WI38 (cell line): ENCODE measurements around the gene LRP8.

Experiments used
- H3K4me3 ChIP-seq: 2 replicates; pipeline ENCODE4 v1.5.1; 2011; ENCODE audit warnings: low read depth, mild to moderate bottlenecking, control low read depth, low read length
- TF ChIP-seq, protein P1 (sequence below): IDR thresholded peaks from 2 replicates; pipeline ENCODE4 v1.5.1; 2012; ENCODE audit warnings: low read depth, mild to moderate bottlenecking, control low read depth, low read length

Gene LRP8

DNA sequence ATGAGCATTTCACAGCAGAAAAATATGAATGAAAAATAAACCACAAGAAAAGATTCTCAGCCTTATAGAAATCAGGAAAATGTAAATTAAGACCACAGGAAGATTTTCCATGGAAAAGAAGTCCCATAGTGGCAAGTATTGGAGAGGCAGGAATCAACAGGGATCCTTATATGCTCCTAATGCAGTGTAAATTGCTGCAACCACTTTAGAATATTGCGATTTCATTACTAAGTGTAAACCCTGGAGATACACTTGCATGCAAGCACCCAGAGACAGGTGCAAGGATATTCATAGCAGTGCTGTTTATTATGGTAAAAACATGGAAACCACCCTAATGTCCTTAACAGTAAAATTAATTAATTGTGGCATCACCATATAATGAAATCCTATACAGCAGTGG is 10.6 kb upstream of the LRP8 start:
- H3K4me3 ChIP-seq: no peak overlapping the region
- TF ChIP-seq, protein P1, sequence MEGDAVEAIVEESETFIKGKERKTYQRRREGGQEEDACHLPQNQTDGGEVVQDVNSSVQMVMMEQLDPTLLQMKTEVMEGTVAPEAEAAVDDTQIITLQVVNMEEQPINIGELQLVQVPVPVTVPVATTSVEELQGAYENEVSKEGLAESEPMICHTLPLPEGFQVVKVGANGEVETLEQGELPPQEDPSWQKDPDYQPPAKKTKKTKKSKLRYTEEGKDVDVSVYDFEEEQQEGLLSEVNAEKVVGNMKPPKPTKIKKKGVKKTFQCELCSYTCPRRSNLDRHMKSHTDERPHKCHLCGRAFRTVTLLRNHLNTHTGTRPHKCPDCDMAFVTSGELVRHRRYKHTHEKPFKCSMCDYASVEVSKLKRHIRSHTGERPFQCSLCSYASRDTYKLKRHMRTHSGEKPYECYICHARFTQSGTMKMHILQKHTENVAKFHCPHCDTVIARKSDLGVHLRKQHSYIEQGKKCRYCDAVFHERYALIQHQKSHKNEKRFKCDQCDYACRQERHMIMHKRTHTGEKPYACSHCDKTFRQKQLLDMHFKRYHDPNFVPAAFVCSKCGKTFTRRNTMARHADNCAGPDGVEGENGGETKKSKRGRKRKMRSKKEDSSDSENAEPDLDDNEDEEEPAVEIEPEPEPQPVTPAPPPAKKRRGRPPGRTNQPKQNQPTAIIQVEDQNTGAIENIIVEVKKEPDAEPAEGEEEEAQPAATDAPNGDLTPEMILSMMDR: no peak

DNA sequence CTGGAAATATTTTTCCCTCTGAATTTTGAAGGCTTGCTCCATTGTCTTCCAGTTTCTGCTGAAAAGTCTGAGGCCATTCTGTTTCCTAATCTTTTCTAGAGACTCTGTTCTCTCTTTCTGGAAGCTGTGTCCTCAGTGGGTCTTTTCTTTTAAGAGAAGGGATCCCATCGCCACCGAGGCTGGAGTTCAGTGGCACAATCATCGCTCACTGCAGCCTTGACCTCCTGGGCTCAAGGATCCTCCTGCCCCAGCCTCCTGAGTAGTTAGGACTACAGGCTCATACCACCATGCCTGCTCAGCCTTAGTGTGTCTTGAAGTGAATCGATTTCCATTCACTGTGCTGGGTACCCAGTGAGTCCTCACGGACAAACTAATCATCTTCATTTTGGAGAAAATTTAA is 9.6 kb upstream of the LRP8 start:
- no peak overlapping the region for H3K4me3 ChIP-seq
- TF ChIP-seq, protein P1: no peak

DNA sequence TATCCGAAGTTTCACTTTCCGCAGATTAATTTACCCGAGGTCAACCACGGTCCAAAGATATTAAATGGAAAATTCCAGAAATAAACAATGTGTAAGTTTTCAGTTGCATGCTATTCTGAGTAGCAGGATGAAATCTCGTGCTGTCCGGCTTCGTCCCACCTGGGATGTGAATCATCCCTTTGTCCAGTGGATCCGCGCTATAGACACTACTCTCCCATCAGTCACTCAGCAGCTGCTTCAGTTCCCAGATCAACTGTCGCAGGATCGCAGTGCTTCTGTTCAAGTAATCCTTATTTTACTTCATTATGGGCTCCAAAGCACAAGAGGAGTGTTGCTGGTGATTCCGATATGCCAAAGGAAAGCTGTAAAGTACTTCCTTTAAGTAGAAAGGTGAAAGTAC is 8.3 kb upstream of the LRP8 start:
- H3K4me3 ChIP-seq: no peak overlapping the region
- TF ChIP-seq, protein P1: no peak

DNA sequence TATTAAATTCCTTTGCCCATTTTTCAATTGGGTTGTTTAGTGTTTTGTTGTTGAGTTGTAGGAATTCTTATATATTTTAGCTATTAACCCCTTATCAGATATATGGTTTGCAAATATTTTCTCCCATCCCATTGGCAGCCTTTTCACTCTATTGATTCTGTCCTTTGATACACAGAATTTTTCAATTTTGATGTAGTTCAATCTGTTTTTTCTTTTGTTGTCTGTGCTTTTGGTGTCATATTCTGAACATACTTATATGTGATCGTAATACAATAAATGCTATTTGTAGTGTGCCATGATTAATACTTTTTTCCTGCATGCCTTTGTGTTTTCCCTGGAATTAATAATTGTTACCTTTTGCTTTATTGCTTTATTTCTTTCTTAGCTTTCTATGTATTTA is 7.8 kb upstream of the LRP8 start:
- H3K4me3 ChIP-seq: no peak overlapping the region
- TF ChIP-seq, protein P1: no peak

DNA sequence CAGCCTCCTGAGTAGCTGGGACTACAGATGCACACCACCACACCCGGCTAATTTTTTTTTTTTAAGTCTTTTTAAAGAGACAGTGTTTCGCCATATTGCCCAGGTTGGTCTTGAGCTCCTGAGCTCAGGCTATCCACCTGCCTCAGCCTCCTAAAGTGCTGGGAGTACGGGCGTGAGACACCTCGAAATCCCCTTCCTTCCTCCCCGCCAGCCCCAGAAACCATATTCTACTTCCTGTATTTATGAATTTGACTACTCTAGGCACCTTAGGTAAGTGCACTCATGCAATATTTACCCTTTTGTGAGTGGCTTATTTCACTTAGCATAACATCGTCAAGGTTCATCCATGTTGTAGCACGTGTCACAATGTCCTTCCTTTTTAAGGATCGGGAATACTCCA is 6.9 kb upstream of the LRP8 start:
- H3K4me3 ChIP-seq: no peak overlapping the region
- TF ChIP-seq, protein P1: no peak

DNA sequence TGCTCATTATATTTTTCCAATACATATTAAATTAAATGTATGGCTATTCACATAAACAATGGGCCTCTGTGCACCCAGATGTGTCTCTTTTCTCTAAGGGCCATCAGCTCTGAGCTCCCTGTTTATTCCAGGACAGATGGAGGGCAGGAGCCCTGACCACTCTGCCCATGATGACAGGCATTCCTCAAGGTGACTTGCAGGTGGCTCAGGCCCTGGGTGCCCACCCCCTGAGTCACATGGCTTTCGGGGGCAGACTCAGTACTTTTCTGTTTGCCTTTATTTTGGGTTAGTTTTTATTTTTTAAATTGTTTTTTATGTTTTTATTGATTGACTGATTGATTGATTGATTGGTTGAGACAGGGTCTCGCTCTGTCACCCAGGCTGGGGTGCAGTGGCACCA is 6.4 kb upstream of the LRP8 start:
- TF ChIP-seq, protein P1: no peak
- H3K4me3 ChIP-seq: no peak overlapping the region

DNA sequence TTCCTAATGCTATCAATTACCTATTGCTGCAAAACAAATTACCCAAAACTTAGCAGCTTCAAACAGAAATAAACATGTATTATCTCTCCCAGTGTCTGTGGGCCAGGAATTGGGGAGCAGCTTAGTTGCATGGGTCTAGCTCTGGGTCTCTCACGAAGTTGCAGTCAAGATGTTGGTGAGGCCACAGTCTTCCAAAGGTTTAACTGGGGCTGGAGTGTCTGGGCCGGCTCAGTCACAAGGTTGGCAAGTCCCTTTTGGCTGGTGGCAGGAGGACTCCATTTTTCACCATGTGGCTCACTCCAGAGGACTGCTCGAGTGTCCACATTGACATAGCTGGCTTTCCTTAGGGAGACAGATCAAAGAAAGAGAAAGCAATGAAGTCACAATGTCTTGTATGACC is 5.0 kb upstream of the LRP8 start:
- TF ChIP-seq, protein P1: no peak

DNA sequence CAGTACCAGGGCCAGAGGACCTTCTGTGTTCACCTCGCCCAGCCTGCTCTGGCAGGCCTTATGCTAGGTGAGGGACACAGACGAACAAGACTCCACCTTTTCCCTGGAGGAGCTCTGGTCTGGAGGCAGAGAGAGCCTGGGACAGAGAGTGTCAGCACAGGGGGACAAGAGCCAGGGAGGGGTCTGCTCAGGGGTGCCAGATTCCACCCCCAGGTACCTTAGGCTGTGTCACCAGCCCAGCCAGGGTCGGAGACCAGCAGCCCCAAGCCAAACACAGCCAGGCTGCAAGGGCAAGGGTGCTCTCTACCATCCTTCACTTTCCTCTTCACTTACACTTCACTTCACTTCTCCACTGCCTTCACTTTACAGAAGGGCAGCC is 4.3 kb upstream of the LRP8 start:
- no peak overlapping the region for H3K4me3 ChIP-seq
- TF ChIP-seq, protein P1: no peak

More for the DNA sequence above, 5.0 kb upstream of the LRP8 start:
- H3K4me3 ChIP-seq: no peak overlapping the region
